GM19463 (cell line): ENCODE results near the gene NCF1.
"Not testable (repeated sequence)": the region's sequence is repeated elsewhere in the genome, so short reads cannot be mapped to it uniquely, and the experiment has no call there.

Experiments
- ATAC-seq: cut with Tn5 transposase; IDR thresholded peaks from one replicate; pipeline ENCODE4 v1.9.1; 2021; ENCODE audit warnings: mild to moderate bottlenecking, moderate library complexity; ENCODE audit not compliant: unreplicated experiment

Gene NCF1

DNA sequence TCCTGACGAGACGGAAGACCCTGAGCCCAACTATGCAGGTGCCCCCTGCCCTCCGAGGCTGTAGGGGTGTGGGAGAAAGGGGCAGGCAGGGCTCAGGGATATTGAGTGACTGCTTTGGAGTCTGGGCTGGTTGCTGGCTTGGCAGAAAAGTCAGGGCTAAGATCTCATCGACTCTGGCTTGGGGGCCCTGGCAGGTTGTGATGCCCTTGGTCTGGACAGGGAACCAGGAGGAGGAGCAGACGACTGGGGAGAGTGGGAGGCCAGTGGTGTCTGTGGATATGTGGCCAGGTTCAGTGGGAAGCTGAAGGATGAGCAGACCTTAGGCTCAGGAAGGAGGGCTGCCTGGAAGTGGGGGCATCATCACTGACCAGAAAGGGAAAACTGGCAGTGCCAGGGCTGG, 9.8 kb downstream of the NCF1 start:
- ATAC-seq, result not testable (repeated sequence)

- peak; percentile 85 for ATAC-seq
Measured at GRCh38 chr7:74788369-74789150, 14.7 kb downstream of the NCF1 start.

DNA sequence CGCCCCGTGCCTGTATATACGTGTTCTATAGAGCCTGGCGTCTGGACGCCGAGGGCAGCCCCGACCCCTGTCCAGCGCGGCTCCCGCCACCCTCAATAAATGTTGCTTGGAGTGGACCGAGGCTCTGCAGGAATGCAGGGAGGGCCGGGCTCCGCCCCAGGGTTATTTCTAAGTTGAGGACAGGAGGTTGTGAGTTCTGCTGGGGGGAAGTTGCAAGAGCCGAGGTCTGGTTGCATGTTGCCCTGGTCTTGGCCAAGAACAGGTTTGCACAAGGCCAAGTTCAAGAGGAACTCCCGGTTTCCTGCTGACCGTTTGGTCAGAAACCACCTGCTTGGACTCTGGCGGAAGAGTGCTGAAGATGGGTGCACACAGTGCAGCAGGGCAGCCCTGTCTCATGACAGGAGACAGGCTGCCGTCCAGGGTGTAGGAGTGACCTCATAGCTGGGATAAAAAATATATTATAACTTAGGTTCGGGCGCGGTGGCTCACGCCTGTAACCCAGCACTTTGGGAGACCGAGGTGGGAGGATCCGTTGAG, 15.5 kb downstream of the NCF1 start:
- ATAC-seq, result not testable (repeated sequence)

DNA sequence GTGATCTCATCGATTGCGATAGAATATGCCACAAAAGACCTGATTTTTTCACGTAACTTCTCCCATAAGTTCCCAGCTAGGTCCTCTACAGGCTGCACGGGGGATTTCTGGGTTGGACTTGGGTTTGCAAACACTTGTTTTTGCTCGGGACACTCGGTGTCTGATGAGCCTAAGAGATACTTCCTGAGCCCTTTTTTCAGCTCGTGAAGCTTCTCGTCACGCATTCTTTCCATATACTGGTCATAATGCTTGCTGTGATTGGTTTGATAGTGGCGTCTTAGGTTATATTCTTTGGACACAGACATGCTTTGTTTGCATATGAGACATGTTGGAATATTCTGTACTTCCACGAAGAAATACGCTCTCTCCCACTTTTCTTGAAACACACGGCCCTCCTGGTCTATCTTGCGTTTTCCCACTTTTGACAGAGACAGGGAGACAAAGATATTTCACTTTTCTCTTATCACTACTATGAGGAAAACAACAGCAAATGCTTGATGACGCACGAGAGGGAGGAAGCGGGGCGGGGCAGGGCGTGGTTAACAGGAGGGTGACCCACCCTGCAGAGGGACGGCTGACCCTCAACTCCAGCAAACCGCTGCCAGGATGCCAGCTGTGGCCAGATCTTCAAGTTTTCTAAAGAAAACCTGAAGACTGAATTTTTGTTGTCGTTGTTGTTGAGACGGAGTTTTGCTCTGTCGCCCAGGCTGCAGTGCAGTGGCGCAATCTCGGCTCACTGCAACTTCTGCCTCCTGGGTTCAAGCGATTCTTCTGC, 24.2 kb downstream of the NCF1 start:
- not testable (repeated sequence) for ATAC-seq

GRCh38 chr7:74798644-74799043, 24.8 kb downstream of the NCF1 start:
- ATAC-seq, result not testable (repeated sequence)

DNA sequence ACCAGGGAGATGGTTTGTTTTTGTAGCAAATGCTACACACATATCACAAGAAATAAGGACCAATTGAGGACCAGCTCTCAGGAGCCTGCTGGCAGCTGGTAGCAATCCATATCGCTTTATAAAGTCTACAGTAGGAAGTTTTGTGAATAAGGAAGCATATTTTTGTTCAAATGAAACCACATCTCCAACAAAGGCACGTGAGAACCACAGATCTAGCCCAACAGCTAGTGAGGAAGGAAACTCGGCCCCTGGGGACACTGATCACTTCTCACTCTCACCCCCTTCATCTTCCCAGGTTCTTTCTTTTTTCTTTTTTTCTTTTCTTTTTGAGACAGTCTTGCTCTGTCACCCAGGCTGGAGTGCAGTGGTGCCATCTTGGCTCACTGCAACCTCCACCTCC, 42.1 kb downstream of the NCF1 start:
- not testable (repeated sequence) for ATAC-seq

GRCh38 chr7:74820146-74820805, 46.5 kb downstream of the NCF1 start:
- peak; percentile 79 for ATAC-seq

GRCh38 chr7:74821259-74821658, 47.4 kb downstream of the NCF1 start:
- not testable (repeated sequence) for ATAC-seq

DNA sequence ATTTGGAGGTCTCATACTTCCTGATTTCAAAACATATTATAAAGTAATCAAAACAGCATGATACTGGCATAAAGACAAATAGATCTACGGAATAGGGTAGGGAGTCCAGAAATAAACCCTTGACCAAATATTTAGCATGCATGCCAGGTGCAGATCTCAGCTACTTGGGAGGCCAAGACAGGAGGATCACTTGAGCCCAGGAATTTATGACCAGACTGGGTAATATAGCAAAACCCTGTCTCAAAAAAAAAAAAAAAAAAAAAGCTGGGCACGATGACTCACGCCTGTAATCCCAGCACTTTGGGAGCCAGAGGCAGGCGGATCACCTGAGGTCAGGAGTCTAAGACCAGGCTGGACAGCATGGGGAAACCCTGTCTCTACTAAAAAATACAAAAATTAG, 56.1 kb downstream of the NCF1 start:
- ATAC-seq, result not testable (repeated sequence)

DNA sequence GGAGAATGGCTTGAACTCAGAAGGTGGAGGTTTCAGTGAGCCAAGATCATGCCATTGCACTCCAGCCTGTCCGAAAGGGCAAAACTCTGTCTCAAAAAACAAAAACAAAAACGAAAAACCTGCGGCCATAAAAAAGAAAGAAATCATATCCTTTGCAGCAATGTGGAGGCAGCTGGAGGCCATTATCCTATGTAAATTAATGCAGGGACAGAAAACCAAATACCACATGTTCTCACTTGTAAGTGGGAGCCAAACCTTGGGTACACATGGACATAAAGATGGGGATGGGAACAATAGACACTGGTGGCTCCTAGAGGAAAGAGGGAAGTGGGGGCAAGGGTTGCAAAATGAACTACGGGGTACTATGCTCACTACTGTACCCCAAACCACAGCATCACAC, 56.6 kb downstream of the NCF1 start:
- ATAC-seq, result not testable (repeated sequence)
